Prostate gland (tissue), 2 donors: ENCODE measurements around the gene MAP3K13. TPM values are rescaled to one million over a fixed set of nuclear protein-coding genes. Genes with fewer than 3 reads are reported as not detected.

ENCODE experiments used
- DNase-seq: peaks from one replicate; pipeline ENCODE4 v3.0.0-alpha.2; 2019; ENCODE audit warnings: low spot score
- H3K27ac ChIP-seq, 2 donors: fragments of 200-600 bp; sonication (generic); 2 replicates each; pipeline ENCODE4 v1.5.1; 2017 to 2019
- H3K27me3 ChIP-seq: fragments of 200-600 bp; sonication (generic); replicated peaks from 2 replicates; pipeline ENCODE4 v1.5.1; 2019; ENCODE audit not compliant: insufficient read depth
- H3K36me3 ChIP-seq, 2 donors: fragments of 200-600 bp; sonication (generic); 1 replicate in 1 of 2; 2 replicates in 1 of 2; pipeline versions ENCODE4 v1.5.1 to v1.8.1; 2017 to 2019
- H3K4me1 ChIP-seq: fragments of 200-600 bp; sonication (generic); replicated peaks from 2 replicates; pipeline ENCODE4 v1.5.1; 2019
- H3K4me3 ChIP-seq, 2 donors: fragments of 200-600 bp; sonication (generic); 2 replicates each; pipeline ENCODE4 v1.5.1; 2017 to 2019
- H3K9me3 ChIP-seq: fragments of 200-600 bp; sonication (generic); 2 replicates; pipeline ENCODE4 v1.5.1; 2017
- CTCF ChIP-seq, 4 experiments: fragments of 200-600 bp in 2 of 4; fragments of 450-650 bp in 2 of 4; sonication (generic) in 2 of 4; IDR thresholded peaks; 1 replicate in 3 of 4; 2 replicates in 1 of 4; pipeline ENCODE4 v1.5.1; 2016 to 2019; ENCODE audit warnings: antibody characterized with exemption in 4 of 4, mild to moderate bottlenecking in 2 of 4, moderate library complexity in 2 of 4
- POLR2A ChIP-seq: fragments of 450-650 bp; IDR thresholded peaks from one replicate; pipeline ENCODE4 v1.6.1; 2016; ENCODE audit warnings: antibody characterized with exemption, mild to moderate bottlenecking
- POLR2AphosphoS5 ChIP-seq: sonication (generic); formaldehyde crosslinking; IDR thresholded peaks from one replicate; pipeline ENCODE4 v1.6.1; 2017; ENCODE audit warnings: antibody characterized with exemption
- WGBS: methylation state at CpG from one replicate; pipeline ENCODE4 v1.1.5; 2018; 5-methylcytosine and 5-hydroxymethylcytosine counted together
- intact Hi-C: fragments of 100-400 bp; cut with DNase I; formaldehyde crosslinking; loops from one replicate; pipeline ENCODE4 v1.14.2; 2022
- total RNA-seq, 2 donors: library from RNA; depleted of rRNA; stranded (reverse); fragments of >200 nt; gene quantifications; one replicate each; pipeline ENCODE4 v1.1.0, GENCODE V29; 2016

The MAP3K13 gene
- total RNA-seq, 2 donors from 2014 or later = 32.9 to 51.1 TPM

GRCh38 chr3:185335799-185336198 is 27.1 kb upstream of the MAP3K13 start:
- Histone ChIP-seq H3K36me3 (no peaks in the 10 kb centered on the region), H3K9me3 (no peaks in the 10 kb centered on the region), H3K27me3 (no peaks in the 10 kb centered on the region), H3K27ac (no peak overlapping the region), H3K4me1 (no peaks in the 10 kb centered on the region), H3K4me3 (no peak overlapping the region)
- no peak for DNase-seq
- TF ChIP-seq POLR2AphosphoS5 = peak; percentile 14
- TF ChIP-seq CTCF (IDR thresholded peaks at IDR 0.05) = no peak
- TF ChIP-seq POLR2A = no peak
- intact Hi-C loops = no loop called here

- H3K4me1 ChIP-seq = no peaks in the 10 kb centered on the region
- no peak overlapping the region for H3K27ac ChIP-seq
- H3K9me3 ChIP-seq = no peaks in the 10 kb centered on the region
- H3K4me3 ChIP-seq = no peak overlapping the region
- no peak for DNase-seq
- intact Hi-C loops = no loop called here
- H3K36me3 ChIP-seq = no peaks in the 10 kb centered on the region
- 39% methylated on average over 5 of the region's 5 CpGs for WGBS
- TF ChIP-seq CTCF (IDR thresholded peaks at IDR 0.05) (no peak), POLR2AphosphoS5 (no peak), POLR2A (no peak)
- H3K27me3 ChIP-seq = no peaks in the 10 kb centered on the region
Measured at GRCh38 chr3:185337231-185337816, 25.6 kb upstream of the MAP3K13 start.

GRCh38 chr3:185339945-185340344 is 23.0 kb upstream of the MAP3K13 start:
- intact Hi-C loops = no loop called here
- H3K36me3 ChIP-seq = no peaks in the 10 kb centered on the region
- WGBS = 93% methylated on average over 2 of the region's 2 CpGs
- no peaks in the 10 kb centered on the region for H3K4me1 ChIP-seq
- H3K27me3 ChIP-seq = no peaks in the 10 kb centered on the region
- TF ChIP-seq POLR2A (no peak), POLR2AphosphoS5 (no peak), CTCF (IDR thresholded peaks at IDR 0.05) (no peak)
- H3K27ac ChIP-seq = no peak overlapping the region
- H3K4me3 ChIP-seq = no peak overlapping the region
- H3K9me3 ChIP-seq = no peaks in the 10 kb centered on the region
- DNase-seq = no peak

GRCh38 chr3:185340751-185341150 is 22.2 kb upstream of the MAP3K13 start:
- 97% methylated on average over 2 of the region's 2 CpGs for WGBS
- H3K4me3 ChIP-seq = no peak overlapping the region
- TF ChIP-seq CTCF (IDR thresholded peaks at IDR 0.05) (no peak), POLR2AphosphoS5 (no peak), POLR2A (no peak)
- H3K27me3 ChIP-seq = no peaks in the 10 kb centered on the region
- no peaks in the 10 kb centered on the region for H3K4me1 ChIP-seq
- no peaks in the 10 kb centered on the region for H3K36me3 ChIP-seq
- DNase-seq = no peak
- no peak overlapping the region for H3K27ac ChIP-seq
- no peaks in the 10 kb centered on the region for H3K9me3 ChIP-seq
- intact Hi-C loops = no loop called here

- H3K4me1 ChIP-seq = no peaks in the 10 kb centered on the region
- DNase-seq = no peak
Measured at GRCh38 chr3:185341616-185342458, 21.1 kb upstream of the MAP3K13 start.

More at GRCh38 chr3:185341616-185342458, 21.1 kb upstream of the MAP3K13 start:
- 66% methylated on average over 5 of the region's 5 CpGs for WGBS
- Histone ChIP-seq H3K27me3 (no peaks in the 10 kb centered on the region), H3K4me3 (no peak overlapping the region), H3K27ac (no peak overlapping the region), H3K9me3 (no peaks in the 10 kb centered on the region), H3K36me3 (no peaks in the 10 kb centered on the region)
- no peak for TF ChIP-seq CTCF (IDR thresholded peaks at IDR 0.05)
- intact Hi-C loops = no loop called here
